ENCODE results near the gene OS9.

Gene OS9

GRCh38 chr12:57724003-57724935, 30.3 kb downstream of the OS9 start:
- Histone ChIP-seq H3K4me1 (ENCODE audit: control insufficient read depth, insufficient read depth, low read length) (no peaks in the 10 kb centered on the region), H3K36me3 (ENCODE audit: control insufficient read depth, insufficient read depth, low read length) (peaks cover 16% of the 10 kb centered on the region), H3K9me3 (ENCODE audit: control insufficient read depth, insufficient read depth, low read length) (no peaks in the 10 kb centered on the region), H3K4me3 (ENCODE audit: low read depth, low read length) (no peak overlapping the region), H3K9ac (ENCODE audit: low read depth, low read length) (no peak overlapping the region), H3K27me3 (ENCODE audit: control insufficient read depth, insufficient read depth, low read length) (peaks cover 52% of the 10 kb centered on the region), H3K27ac (ENCODE audit: low read depth, low read length) (no peak overlapping the region)

GRCh38 chr12:57724936-57725740, 31.2 kb downstream of the OS9 start:
- Histone ChIP-seq H3K4me1 (ENCODE audit: control insufficient read depth, insufficient read depth, low read length) (no peaks in the 10 kb centered on the region), H3K36me3 (ENCODE audit: control insufficient read depth, insufficient read depth, low read length) (peaks cover 9% of the 10 kb centered on the region; the same call in 1 of the 2 replicates), H3K4me3 (ENCODE audit: low read depth, low read length) (no peak overlapping the region), H3K9me3 (ENCODE audit: control insufficient read depth, insufficient read depth, low read length) (no peaks in the 10 kb centered on the region), H3K27ac (ENCODE audit: low read depth, low read length) (no peak overlapping the region), H3K27me3 (ENCODE audit: control insufficient read depth, insufficient read depth, low read length) (peaks cover 61% of the 10 kb centered on the region), H3K9ac (ENCODE audit: low read depth, low read length) (no peak overlapping the region)

GRCh38 chr12:57725851-57726150, 31.9 kb downstream of the OS9 start:
- no peak overlapping the region for H3K9ac ChIP-seq (ENCODE audit: low read depth, low read length)
- H3K36me3 ChIP-seq (ENCODE audit: control insufficient read depth, insufficient read depth, low read length) = peaks cover 3% of the 10 kb centered on the region; the same call in 1 of the 2 replicates
- no peaks in the 10 kb centered on the region for H3K9me3 ChIP-seq (ENCODE audit: control insufficient read depth, insufficient read depth, low read length)
- no peaks in the 10 kb centered on the region for H3K4me1 ChIP-seq (ENCODE audit: control insufficient read depth, insufficient read depth, low read length)
- peak overlapping the region; percentile 66 for H3K4me3 ChIP-seq (ENCODE audit: low read depth, low read length)
- H3K27ac ChIP-seq (ENCODE audit: low read depth, low read length) = no peak overlapping the region
- peaks cover 67% of the 10 kb centered on the region for H3K27me3 ChIP-seq (ENCODE audit: control insufficient read depth, insufficient read depth, low read length)

GRCh38 chr12:57726151-57726883, 32.4 kb downstream of the OS9 start:
- H3K27me3 ChIP-seq (ENCODE audit: control insufficient read depth, insufficient read depth, low read length) = peaks cover 72% of the 10 kb centered on the region
- H3K9ac ChIP-seq (ENCODE audit: low read depth, low read length) = no peak overlapping the region
- H3K36me3 ChIP-seq (ENCODE audit: control insufficient read depth, insufficient read depth, low read length) = no peaks in the 10 kb centered on the region
- H3K4me1 ChIP-seq (ENCODE audit: control insufficient read depth, insufficient read depth, low read length) = no peaks in the 10 kb centered on the region
- H3K9me3 ChIP-seq (ENCODE audit: control insufficient read depth, insufficient read depth, low read length) = no peaks in the 10 kb centered on the region
- no peak overlapping the region for H3K27ac ChIP-seq (ENCODE audit: low read depth, low read length)
- H3K4me3 ChIP-seq (ENCODE audit: low read depth, low read length) = peak overlapping the region; percentile 66

- H3K4me3 ChIP-seq (ENCODE audit: low read depth, low read length) = peak overlapping the region; percentile 66
- H3K36me3 ChIP-seq (ENCODE audit: control insufficient read depth, insufficient read depth, low read length) = no peaks in the 10 kb centered on the region
- H3K9me3 ChIP-seq (ENCODE audit: control insufficient read depth, insufficient read depth, low read length) = no peaks in the 10 kb centered on the region
- H3K9ac ChIP-seq (ENCODE audit: low read depth, low read length) = no peak overlapping the region
- H3K4me1 ChIP-seq (ENCODE audit: control insufficient read depth, insufficient read depth, low read length) = no peaks in the 10 kb centered on the region
- no peak overlapping the region for H3K27ac ChIP-seq (ENCODE audit: low read depth, low read length)
- H3K27me3 ChIP-seq (ENCODE audit: control insufficient read depth, insufficient read depth, low read length) = peaks cover 80% of the 10 kb centered on the region
Measured at GRCh38 chr12:57726884-57727757, 33.2 kb downstream of the OS9 start.

GRCh38 chr12:57727758-57728395, 33.9 kb downstream of the OS9 start:
- no peaks in the 10 kb centered on the region for H3K4me1 ChIP-seq (ENCODE audit: control insufficient read depth, insufficient read depth, low read length)
- no peaks in the 10 kb centered on the region for H3K36me3 ChIP-seq (ENCODE audit: control insufficient read depth, insufficient read depth, low read length)
- H3K9me3 ChIP-seq (ENCODE audit: control insufficient read depth, insufficient read depth, low read length) = no peaks in the 10 kb centered on the region
- H3K27ac ChIP-seq (ENCODE audit: low read depth, low read length) = no peak overlapping the region
- H3K27me3 ChIP-seq (ENCODE audit: control insufficient read depth, insufficient read depth, low read length) = peaks cover 88% of the 10 kb centered on the region
- H3K4me3 ChIP-seq (ENCODE audit: low read depth, low read length) = peak overlapping the region; percentile 66; the same call in 1 of the 2 replicates
- no peak overlapping the region for H3K9ac ChIP-seq (ENCODE audit: low read depth, low read length)

- peaks cover 95% of the 10 kb centered on the region for H3K27me3 ChIP-seq (ENCODE audit: control insufficient read depth, insufficient read depth, low read length)
- H3K9me3 ChIP-seq (ENCODE audit: control insufficient read depth, insufficient read depth, low read length) = no peaks in the 10 kb centered on the region
- H3K4me3 ChIP-seq (ENCODE audit: low read depth, low read length) = no peak overlapping the region
- no peak overlapping the region for H3K9ac ChIP-seq (ENCODE audit: low read depth, low read length)
- H3K27ac ChIP-seq (ENCODE audit: low read depth, low read length) = no peak overlapping the region
- H3K36me3 ChIP-seq (ENCODE audit: control insufficient read depth, insufficient read depth, low read length) = no peaks in the 10 kb centered on the region
- H3K4me1 ChIP-seq (ENCODE audit: control insufficient read depth, insufficient read depth, low read length) = no peaks in the 10 kb centered on the region
Measured at GRCh38 chr12:57729321-57729844, 35.5 kb downstream of the OS9 start.

- Histone ChIP-seq H3K9me3 (ENCODE audit: control insufficient read depth, insufficient read depth, low read length) (no peaks in the 10 kb centered on the region), H3K36me3 (ENCODE audit: control insufficient read depth, insufficient read depth, low read length) (no peaks in the 10 kb centered on the region), H3K27me3 (ENCODE audit: control insufficient read depth, insufficient read depth, low read length) (peaks cover 95% of the 10 kb centered on the region)
Measured at GRCh38 chr12:57730336-57731067, 36.6 kb downstream of the OS9 start.

GRCh38 chr12:57731411-57732080, 37.6 kb downstream of the OS9 start:
- no peaks in the 10 kb centered on the region for H3K9me3 ChIP-seq (ENCODE audit: control insufficient read depth, insufficient read depth, low read length)
- H3K4me1 ChIP-seq (ENCODE audit: control insufficient read depth, insufficient read depth, low read length) = peaks cover 6% of the 10 kb centered on the region
- H3K36me3 ChIP-seq (ENCODE audit: control insufficient read depth, insufficient read depth, low read length) = no peaks in the 10 kb centered on the region
- no peak overlapping the region for H3K4me3 ChIP-seq (ENCODE audit: low read depth, low read length)
- H3K9ac ChIP-seq (ENCODE audit: low read depth, low read length) = no peak overlapping the region
- H3K27me3 ChIP-seq (ENCODE audit: control insufficient read depth, insufficient read depth, low read length) = peaks cover 98% of the 10 kb centered on the region
- no peak overlapping the region for H3K27ac ChIP-seq (ENCODE audit: low read depth, low read length)

More at GRCh38 chr12:57730336-57731067, 36.6 kb downstream of the OS9 start:
- no peak overlapping the region for H3K27ac ChIP-seq (ENCODE audit: low read depth, low read length)
- H3K4me3 ChIP-seq (ENCODE audit: low read depth, low read length) = no peak overlapping the region
- H3K4me1 ChIP-seq (ENCODE audit: control insufficient read depth, insufficient read depth, low read length) = peaks cover 1% of the 10 kb centered on the region
- H3K9ac ChIP-seq (ENCODE audit: low read depth, low read length) = no peak overlapping the region
